C1 segment of cervical spinal cord (tissue), 14 donors: ENCODE data around the gene FKTN.

ENCODE experiments used
- DNase-seq, 14 donors: peaks; one replicate each; lab custom pipeline; 2025; lab: John Stamatoyannopoulos, UW

The FKTN gene

GRCh38 chr9:105678163-105678562, 120.2 kb downstream of the FKTN start:
- DNase-seq, result no peak

GRCh38 chr9:105678781-105679180, 120.8 kb downstream of the FKTN start:
- DNase-seq, result no peak

GRCh38 chr9:105679257-105680022, 121.5 kb downstream of the FKTN start:
- DNase-seq, result no peak

GRCh38 chr9:105681313-105681712, 123.4 kb downstream of the FKTN start:
- no peak for DNase-seq

- DNase-seq, result no peak
Measured at GRCh38 chr9:105681724-105682123, 123.8 kb downstream of the FKTN start.

GRCh38 chr9:105683688-105684275, 125.9 kb downstream of the FKTN start:
- no peak for DNase-seq

- no peak for DNase-seq
Measured at GRCh38 chr9:105686936-105687335, 129.0 kb downstream of the FKTN start.
